ENCODE results near the gene CNOT6L. TPM values are rescaled to one million over a fixed set of nuclear protein-coding genes. Genes with fewer than 3 reads are reported as not detected.

CNOT6L gene
- total and polyA plus RNA-seq, 4 donors: 15.4 to 47.3 (median 20.7) TPM

DNA sequence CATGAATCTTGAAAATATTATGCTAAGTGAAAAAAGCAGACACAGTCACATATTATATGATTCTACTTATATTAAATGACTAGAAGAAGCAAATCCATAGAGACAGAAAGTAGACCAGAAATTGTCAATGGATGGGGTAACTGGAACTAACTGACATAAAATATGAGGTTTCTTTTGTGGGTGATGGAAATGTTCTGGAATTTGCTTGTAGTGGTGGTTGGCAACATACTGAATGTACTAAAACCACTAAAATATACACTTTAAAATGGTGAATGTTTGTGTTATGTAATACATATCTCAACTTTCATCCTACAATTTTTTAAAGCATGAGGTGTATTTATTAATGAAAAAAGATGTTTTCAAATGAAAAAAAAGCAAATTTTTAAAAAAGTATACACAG is 14.7 kb downstream of the CNOT6L start:
- Histone ChIP-seq H3K9me3 (ENCODE audit: control insufficient read depth, insufficient read depth, low read length) (no peaks in the 10 kb centered on the region), H3K4me1 (ENCODE audit: control insufficient read depth, insufficient read depth, low read length) (peaks cover 4% of the 10 kb centered on the region), H3K36me3 (ENCODE audit: control insufficient read depth, insufficient read depth, low read length) (no peaks in the 10 kb centered on the region), H3K4me3 (ENCODE audit: low read depth, low read length) (no peak overlapping the region), H3K27ac (ENCODE audit: low read depth, low read length) (no peak overlapping the region), H3K27me3 (ENCODE audit: control insufficient read depth, insufficient read depth, low read length) (no peaks in the 10 kb centered on the region)
- DNase-seq (ENCODE audit: low read depth in 4 of 6, low spot score in 6 of 6): no peak

DNA sequence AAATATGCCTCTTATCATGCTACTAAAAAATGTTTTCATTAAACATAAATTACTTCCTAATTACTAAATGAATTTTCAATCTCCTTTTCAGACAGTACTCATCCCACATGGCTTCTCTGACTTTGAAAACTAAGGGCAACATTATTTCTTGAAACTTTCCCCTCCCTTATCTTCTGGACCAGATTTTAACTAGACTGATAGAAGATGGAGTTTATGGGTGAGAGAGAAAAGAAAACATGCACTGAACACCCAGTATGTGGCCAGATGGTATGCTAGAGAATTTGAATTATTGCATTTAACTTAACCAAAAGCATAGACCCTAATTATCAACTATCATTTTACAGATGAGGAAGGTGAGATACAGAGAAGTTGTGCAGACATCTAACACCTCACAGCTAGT is 16.8 kb downstream of the CNOT6L start:
- DNase-seq (ENCODE audit: low read depth in 4 of 6, low spot score in 6 of 6): no peak
- no peak overlapping the region for H3K4me3 ChIP-seq (ENCODE audit: low read depth, low read length)
- H3K4me1 ChIP-seq (ENCODE audit: control insufficient read depth, insufficient read depth, low read length): peaks cover 4% of the 10 kb centered on the region
- H3K27me3 ChIP-seq (ENCODE audit: control insufficient read depth, insufficient read depth, low read length): no peaks in the 10 kb centered on the region
- no peaks in the 10 kb centered on the region for H3K36me3 ChIP-seq (ENCODE audit: control insufficient read depth, insufficient read depth, low read length)
- no peaks in the 10 kb centered on the region for H3K9me3 ChIP-seq (ENCODE audit: control insufficient read depth, insufficient read depth, low read length)
- H3K27ac ChIP-seq (ENCODE audit: low read depth, low read length): no peak overlapping the region

DNA sequence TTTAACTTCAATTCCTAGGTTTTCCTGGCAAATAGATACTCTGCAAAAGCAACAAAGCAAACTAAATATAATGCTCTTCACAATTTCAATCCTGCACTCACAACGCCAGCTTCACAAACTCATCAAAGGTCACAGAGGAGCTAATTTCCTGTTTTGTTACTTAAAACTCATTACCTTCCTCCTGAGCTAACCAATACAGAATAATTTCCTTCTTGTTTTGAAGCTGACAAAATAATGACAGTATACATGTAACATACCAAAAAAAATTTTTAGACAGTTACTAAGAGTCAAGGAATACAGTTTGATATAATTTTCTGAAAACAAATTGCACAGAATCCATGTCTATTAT is 17.9 kb downstream of the CNOT6L start:
- Histone ChIP-seq H3K4me3 (ENCODE audit: low read depth, low read length) (no peak overlapping the region), H3K27ac (ENCODE audit: low read depth, low read length) (no peak overlapping the region), H3K27me3 (ENCODE audit: control insufficient read depth, insufficient read depth, low read length) (no peaks in the 10 kb centered on the region), H3K4me1 (ENCODE audit: control insufficient read depth, insufficient read depth, low read length) (peaks cover 4% of the 10 kb centered on the region), H3K9me3 (ENCODE audit: control insufficient read depth, insufficient read depth, low read length) (no peaks in the 10 kb centered on the region), H3K36me3 (ENCODE audit: control insufficient read depth, insufficient read depth, low read length) (no peaks in the 10 kb centered on the region)
- WGBS (ENCODE audit: insufficient coverage): no CpG with 5 or more reads among the region's 1 CpG
- DNase-seq (ENCODE audit: low read depth in 4 of 6, low spot score in 6 of 6): no peak

DNA sequence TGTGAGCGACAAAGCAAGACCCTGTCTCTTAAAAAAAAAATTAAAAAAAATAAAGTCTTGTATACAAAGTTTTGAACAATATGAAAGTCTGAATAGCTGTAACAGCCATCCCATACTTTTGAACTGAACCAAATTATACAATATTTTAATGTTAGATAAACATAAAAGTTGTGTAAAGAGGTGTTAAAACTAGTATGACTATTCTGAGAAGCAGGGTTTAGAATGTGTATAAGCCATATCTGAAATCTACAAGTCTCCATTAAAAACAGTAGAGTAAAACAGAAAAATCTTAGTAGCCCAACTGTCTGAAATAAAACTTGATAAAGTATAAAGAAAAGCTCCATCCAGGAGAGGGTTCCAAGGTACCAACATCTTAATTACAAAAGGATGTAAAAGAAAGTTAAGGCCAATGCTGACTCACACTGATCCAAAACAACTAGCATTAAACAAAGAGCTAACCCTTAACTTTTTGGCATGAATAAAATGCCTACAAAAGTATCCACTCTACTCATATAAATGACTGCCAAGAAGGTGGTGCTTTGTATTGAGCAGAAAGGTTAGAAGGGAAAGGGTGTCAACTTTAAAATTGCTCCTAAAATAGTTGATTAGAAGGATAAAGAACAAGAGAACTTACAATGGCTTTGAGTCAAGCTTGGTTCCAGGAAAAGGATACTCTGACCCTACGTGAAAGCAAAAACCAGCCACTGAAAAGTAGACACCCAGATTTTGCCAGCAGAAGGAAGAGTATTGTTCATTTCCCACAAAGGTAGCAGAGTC is 18.5 kb downstream of the CNOT6L start:
- Histone ChIP-seq H3K27me3 (ENCODE audit: control insufficient read depth, insufficient read depth, low read length) (no peaks in the 10 kb centered on the region), H3K9me3 (ENCODE audit: control insufficient read depth, insufficient read depth, low read length) (no peaks in the 10 kb centered on the region), H3K36me3 (ENCODE audit: control insufficient read depth, insufficient read depth, low read length) (no peaks in the 10 kb centered on the region), H3K27ac (ENCODE audit: low read depth, low read length) (no peak overlapping the region), H3K4me1 (ENCODE audit: control insufficient read depth, insufficient read depth, low read length) (peaks cover 4% of the 10 kb centered on the region), H3K4me3 (ENCODE audit: low read depth, low read length) (no peak overlapping the region)
- peak in 1 of 6 donors; percentile 20 for DNase-seq (ENCODE audit: low read depth in 4 of 6, low spot score in 6 of 6)
- WGBS (ENCODE audit: insufficient coverage): 43% methylated on average over 1 of the region's 2 CpGs

DNA sequence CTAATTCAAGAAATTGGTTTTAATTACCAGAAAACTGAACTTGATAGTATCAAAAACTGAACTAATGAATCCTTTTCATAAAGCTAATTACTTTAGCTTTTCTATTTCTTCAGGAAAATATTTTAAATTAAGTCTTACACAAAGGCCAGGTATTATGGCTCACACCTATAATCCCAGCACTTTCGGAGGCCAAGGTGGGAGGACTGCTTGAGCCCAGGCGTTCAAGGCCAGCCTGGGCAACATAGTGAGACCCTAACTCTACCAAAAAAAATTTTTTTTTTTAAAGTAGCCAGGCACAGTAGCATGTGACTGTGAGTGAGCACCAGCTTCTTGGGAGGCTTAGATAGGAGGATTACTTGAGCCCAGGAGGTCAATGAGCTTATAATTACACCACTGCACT is 19.1 kb downstream of the CNOT6L start:
- no peak for DNase-seq (ENCODE audit: low read depth in 4 of 6, low spot score in 6 of 6)
- Histone ChIP-seq H3K9me3 (ENCODE audit: control insufficient read depth, insufficient read depth, low read length) (no peaks in the 10 kb centered on the region), H3K4me3 (ENCODE audit: low read depth, low read length) (no peak overlapping the region), H3K36me3 (ENCODE audit: control insufficient read depth, insufficient read depth, low read length) (no peaks in the 10 kb centered on the region), H3K27me3 (ENCODE audit: control insufficient read depth, insufficient read depth, low read length) (no peaks in the 10 kb centered on the region), H3K27ac (ENCODE audit: low read depth, low read length) (no peak overlapping the region), H3K4me1 (ENCODE audit: control insufficient read depth, insufficient read depth, low read length) (peaks cover 4% of the 10 kb centered on the region)
- no CpG with 5 or more reads among the region's 2 CpGs for WGBS (ENCODE audit: insufficient coverage)

DNA sequence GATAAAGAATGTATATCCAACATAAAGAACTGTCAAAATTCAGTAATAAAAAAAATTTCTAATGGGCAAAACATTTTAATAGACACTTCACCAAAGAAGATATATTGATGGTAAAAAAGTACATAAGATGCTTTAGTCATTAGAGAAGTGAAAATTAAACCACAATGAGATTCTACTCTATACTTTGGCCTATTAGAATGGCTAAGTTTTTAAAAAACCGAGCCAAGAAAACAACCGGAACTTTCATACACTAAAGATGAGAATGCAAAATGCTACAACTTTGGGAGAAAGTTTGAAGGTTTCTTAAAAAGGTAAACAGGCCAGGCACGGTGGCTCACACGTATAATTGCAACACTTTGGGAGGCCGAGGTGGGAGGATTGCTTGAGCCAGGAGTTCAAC is 20.8 kb downstream of the CNOT6L start:
- Histone ChIP-seq H3K27me3 (ENCODE audit: control insufficient read depth, insufficient read depth, low read length) (no peaks in the 10 kb centered on the region), H3K4me3 (ENCODE audit: low read depth, low read length) (no peak overlapping the region), H3K4me1 (ENCODE audit: control insufficient read depth, insufficient read depth, low read length) (peaks cover 4% of the 10 kb centered on the region), H3K27ac (ENCODE audit: low read depth, low read length) (no peak overlapping the region), H3K36me3 (ENCODE audit: control insufficient read depth, insufficient read depth, low read length) (no peaks in the 10 kb centered on the region), H3K9me3 (ENCODE audit: control insufficient read depth, insufficient read depth, low read length) (no peaks in the 10 kb centered on the region)
- WGBS (ENCODE audit: insufficient coverage): no CpG with 5 or more reads among the region's 5 CpGs
- DNase-seq (ENCODE audit: low read depth in 4 of 6, low spot score in 6 of 6): no peak

DNA sequence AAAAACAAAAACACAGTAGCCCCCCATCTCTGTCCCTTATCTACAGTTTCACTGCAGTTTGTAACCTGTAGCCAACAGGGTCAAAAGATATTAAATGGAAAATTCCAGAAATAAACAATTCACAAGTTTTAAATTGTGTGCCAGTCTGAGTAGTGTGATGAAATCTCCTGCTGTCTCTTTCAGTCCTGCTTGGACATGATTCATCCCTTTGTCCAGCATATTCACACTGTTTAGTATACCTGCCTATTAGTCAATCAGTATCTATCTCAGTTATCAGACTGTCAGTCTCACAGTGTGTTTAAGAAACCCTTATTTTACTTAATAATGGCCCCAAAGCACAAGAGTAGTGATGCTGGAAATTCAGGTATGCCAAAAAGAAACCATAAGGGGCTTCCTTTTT is 21.9 kb downstream of the CNOT6L start:
- Histone ChIP-seq H3K9me3 (ENCODE audit: control insufficient read depth, insufficient read depth, low read length) (no peaks in the 10 kb centered on the region), H3K36me3 (ENCODE audit: control insufficient read depth, insufficient read depth, low read length) (no peaks in the 10 kb centered on the region), H3K4me3 (ENCODE audit: low read depth, low read length) (no peak overlapping the region), H3K4me1 (ENCODE audit: control insufficient read depth, insufficient read depth, low read length) (peaks cover 4% of the 10 kb centered on the region), H3K27me3 (ENCODE audit: control insufficient read depth, insufficient read depth, low read length) (no peaks in the 10 kb centered on the region), H3K27ac (ENCODE audit: low read depth, low read length) (no peak overlapping the region)
- no peak for DNase-seq (ENCODE audit: low read depth in 4 of 6, low spot score in 6 of 6)

DNA sequence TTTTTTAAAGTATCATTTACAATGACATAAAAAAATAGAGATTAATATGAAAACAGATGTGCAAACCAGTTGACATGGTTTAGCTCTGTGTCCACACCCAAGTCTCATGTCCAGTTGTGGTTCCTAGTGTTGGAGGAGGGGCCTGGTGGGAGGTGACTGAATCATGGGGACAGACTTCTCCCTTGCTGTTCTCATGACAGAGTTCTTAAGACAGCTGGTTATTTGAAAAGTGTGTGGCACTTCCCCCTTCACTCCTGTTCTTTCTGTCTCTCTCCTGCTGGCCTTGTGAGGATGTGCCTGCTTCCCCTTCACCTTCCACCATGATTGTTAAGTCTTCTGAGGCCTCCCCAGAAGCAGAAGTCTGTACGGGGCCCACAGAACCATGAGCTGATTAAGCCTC is 23.8 kb downstream of the CNOT6L start:
- no peak overlapping the region for H3K27ac ChIP-seq (ENCODE audit: low read depth, low read length)
- DNase-seq (ENCODE audit: low read depth in 4 of 6, low spot score in 6 of 6): no peak
- H3K9me3 ChIP-seq (ENCODE audit: control insufficient read depth, insufficient read depth, low read length): no peaks in the 10 kb centered on the region
- no peak overlapping the region for H3K4me3 ChIP-seq (ENCODE audit: low read depth, low read length)
- no peaks in the 10 kb centered on the region for H3K27me3 ChIP-seq (ENCODE audit: control insufficient read depth, insufficient read depth, low read length)
- peaks cover 4% of the 10 kb centered on the region for H3K4me1 ChIP-seq (ENCODE audit: control insufficient read depth, insufficient read depth, low read length)
- no peaks in the 10 kb centered on the region for H3K36me3 ChIP-seq (ENCODE audit: control insufficient read depth, insufficient read depth, low read length)
- no CpG with 5 or more reads among the region's 1 CpG for WGBS (ENCODE audit: insufficient coverage)

DNA sequence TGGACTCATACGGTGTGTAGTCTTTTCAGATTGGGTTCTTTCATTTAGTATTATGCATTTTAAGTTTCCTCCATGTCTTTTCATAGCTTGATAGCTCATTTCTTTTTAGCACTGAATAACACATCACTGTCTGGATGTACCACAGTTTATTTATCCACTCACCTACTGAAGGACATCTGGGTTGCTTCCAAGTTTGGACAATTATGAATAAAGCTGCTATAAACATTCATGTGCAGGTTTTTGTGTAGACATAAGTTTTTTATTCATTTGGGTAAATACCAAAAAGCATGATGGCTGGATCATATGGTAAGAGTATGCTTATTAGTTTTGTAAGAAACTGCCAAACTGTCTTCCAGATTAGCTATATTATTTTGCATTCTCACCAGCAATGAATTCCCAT is 29.0 kb downstream of the CNOT6L start:
- peak in 1 of 6 donors; percentile 64 for DNase-seq (ENCODE audit: low read depth in 4 of 6, low spot score in 6 of 6)
- H3K27me3 ChIP-seq (ENCODE audit: control insufficient read depth, insufficient read depth, low read length): no peaks in the 10 kb centered on the region
- no peak overlapping the region for H3K4me3 ChIP-seq (ENCODE audit: low read depth, low read length)
- H3K4me1 ChIP-seq (ENCODE audit: control insufficient read depth, insufficient read depth, low read length): no peaks in the 10 kb centered on the region
- H3K9me3 ChIP-seq (ENCODE audit: control insufficient read depth, insufficient read depth, low read length): no peaks in the 10 kb centered on the region
- WGBS (ENCODE audit: insufficient coverage): no CpG with 5 or more reads among the region's 1 CpG
- H3K27ac ChIP-seq (ENCODE audit: low read depth, low read length): no peak overlapping the region
- no peaks in the 10 kb centered on the region for H3K36me3 ChIP-seq (ENCODE audit: control insufficient read depth, insufficient read depth, low read length)

DNA sequence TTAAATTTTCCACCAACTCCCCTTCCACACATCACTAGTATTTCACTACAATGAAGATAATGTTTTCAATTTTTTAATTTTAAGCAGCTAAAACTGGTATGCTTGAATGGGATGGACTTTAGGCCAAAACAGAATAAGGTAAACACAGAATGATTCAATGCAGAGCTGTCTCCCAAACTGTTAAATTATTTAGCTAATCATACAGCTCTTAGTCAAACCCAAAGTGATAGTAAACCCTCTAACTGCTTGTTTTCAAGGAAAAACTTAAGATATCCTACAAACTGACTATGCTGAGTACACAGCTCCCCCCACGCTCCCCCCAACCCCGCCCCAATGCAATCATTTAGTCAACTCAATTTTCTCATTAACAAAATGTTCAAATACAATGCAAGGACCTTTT is 30.2 kb downstream of the CNOT6L start:
- no peaks in the 10 kb centered on the region for H3K36me3 ChIP-seq (ENCODE audit: control insufficient read depth, insufficient read depth, low read length)
- DNase-seq (ENCODE audit: low read depth in 4 of 6, low spot score in 6 of 6): no peak
- H3K4me1 ChIP-seq (ENCODE audit: control insufficient read depth, insufficient read depth, low read length): no peaks in the 10 kb centered on the region
- H3K4me3 ChIP-seq (ENCODE audit: low read depth, low read length): no peak overlapping the region
- no peak overlapping the region for H3K27ac ChIP-seq (ENCODE audit: low read depth, low read length)
- no peaks in the 10 kb centered on the region for H3K27me3 ChIP-seq (ENCODE audit: control insufficient read depth, insufficient read depth, low read length)
- H3K9me3 ChIP-seq (ENCODE audit: control insufficient read depth, insufficient read depth, low read length): no peaks in the 10 kb centered on the region
- WGBS (ENCODE audit: insufficient coverage): no CpG with 5 or more reads among the region's 2 CpGs
